Left cardiac atrium (tissue), 4 donors: ENCODE results near the gene CEACAM8. TPM values are rescaled to one million over a fixed set of nuclear protein-coding genes. Genes with fewer than 3 reads are reported as not detected.
"Not testable (repeated sequence)": the region's sequence is repeated elsewhere in the genome, so short reads cannot be mapped to it uniquely, and the experiment has no call there.

Experiments used
- ATAC-seq, 2 donors: fragments of 200-7000 bp; cut with Tn5 transposase; one replicate each; pipeline ENCODE4 v1.9.1; 2020; ENCODE audit warnings: mild to moderate bottlenecking in 2 of 2, moderate library complexity in 2 of 2
- DNase-seq: peaks from one replicate; pipeline ENCODE4 v3.0.0-alpha.2; 2020
- intact Hi-C, 2 donors: fragments of 100-400 bp; cut with DNase I; formaldehyde crosslinking; loops; one replicate each; pipeline versions ENCODE4 v1.14.1 to v1.15.1; 2022 to 2023
- long read RNA-seq: library from polyadenylated mRNA; unstranded; transcript quantifications from one replicate; pipeline ENCODE4 v2.0.0, GENCODE V29; 2021
- total RNA-seq, 2 donors: library from RNA; stranded (reverse); fragmentation: NEBNext Ultra II Directional; extraction: Animal tissue kit (Norgen Biotek cat#: 25700); gene quantifications; one replicate each; pipeline ENCODE4 v1.2.1, GENCODE V29; 2021
- donor health status: DM: no; HTN: yes; CAD: no.
- donor health status: DM: no; HTN: yes; CAD: no; lungs with severe emphysema.
- donor health status: DM: yes; HTN: yes; CAD: no.
- donor health status: Dilated cardiomyopathy.

CEACAM8 gene
- total RNA-seq, result not detected
- long read RNA-seq, result 0 reads

DNA sequence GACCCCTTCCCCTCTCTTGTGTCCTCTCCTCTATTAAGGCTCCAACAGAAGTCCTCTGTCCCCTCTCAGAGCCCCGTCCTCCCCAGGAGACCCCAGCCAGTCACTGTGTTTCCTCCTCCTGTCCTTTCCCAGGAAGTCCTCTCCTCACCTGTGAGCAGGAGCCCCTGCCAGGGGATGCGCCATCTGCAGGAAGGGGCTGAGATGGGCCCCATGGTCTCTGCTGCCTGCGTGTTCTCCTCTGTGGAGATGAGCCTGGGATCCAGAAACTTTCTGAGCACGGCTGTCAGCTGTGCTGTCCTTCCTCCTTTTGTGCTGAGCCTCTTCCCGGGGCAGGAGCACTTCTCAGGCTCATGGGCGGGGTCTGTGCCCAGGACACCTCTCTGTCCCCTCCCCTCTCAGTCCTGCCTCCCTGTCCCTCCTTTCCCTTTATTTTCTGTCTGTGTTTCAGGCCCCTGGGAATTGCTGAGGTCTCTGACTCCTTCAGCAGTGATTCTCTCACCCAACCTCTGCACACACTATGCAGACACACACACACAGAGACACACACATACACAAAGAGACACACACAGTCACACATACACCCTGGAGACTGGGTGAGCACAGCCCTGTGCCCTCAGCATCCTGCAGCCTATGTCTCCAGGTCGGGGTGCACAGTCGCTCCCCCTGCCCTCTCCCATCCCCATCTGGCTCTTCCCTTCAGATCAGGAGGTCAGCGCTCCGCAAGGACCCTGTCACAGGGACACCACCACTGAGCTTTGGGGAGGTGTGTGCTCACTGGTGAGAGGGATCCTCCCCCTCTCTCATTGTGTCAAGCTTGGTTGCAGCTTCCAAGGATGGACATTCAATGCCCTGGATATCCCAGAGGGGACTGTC is at the start of gene CEACAM8:
CEACAM8 (minus strand) TSS at position 308 of the 873 bp plus-strand sequence; CDS start at position 212, 96 bp downstream.
- DNase-seq (no peak), ATAC-seq (no peak)
- intact Hi-C loops, result loop anchor here in 1 of 2 donors (5.0 kb wide), 1 partner anchor 143 kb away; no protein-coding TSS in a partner anchor

DNA sequence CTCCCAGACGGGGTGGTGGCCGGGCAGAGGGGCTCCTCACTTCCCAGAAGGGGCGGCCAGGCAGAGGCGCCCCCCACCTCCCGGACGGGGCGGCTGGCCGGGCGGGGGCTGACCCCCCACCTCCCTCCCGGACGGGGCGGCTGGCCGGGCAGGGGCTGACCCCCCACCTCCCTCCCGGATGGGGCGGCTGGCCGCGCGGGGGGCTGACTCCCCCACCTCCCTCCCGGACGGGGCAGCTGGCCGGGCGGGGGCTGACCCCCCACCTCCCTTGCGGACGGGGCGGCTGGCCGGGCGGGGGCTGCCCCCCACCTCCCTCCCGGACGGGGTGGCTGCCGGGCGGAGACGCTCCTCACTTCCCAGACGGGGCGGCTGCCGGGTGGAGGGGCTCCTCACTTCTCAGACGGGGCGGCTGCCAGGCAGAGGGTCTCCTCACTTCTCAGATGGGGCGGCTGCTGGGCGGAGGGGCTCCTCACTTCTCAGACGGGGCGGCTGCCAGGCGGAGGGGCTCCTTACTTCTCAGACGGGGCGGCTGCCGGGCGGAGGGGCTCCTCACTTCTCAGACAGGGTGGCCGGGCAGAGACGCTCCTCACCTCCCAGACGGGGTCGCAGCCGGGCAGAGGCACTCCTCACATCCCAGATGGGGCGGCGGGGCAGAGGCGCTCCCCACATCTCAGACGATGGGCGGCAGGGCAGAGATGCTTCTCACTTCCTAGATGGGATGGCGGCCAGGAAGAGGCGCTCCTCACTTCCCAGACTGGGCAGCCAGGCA is 44.8 kb upstream of the CEACAM8 start:
- DNase-seq, intact Hi-C loops, ATAC-seq: not testable (repeated sequence)

DNA sequence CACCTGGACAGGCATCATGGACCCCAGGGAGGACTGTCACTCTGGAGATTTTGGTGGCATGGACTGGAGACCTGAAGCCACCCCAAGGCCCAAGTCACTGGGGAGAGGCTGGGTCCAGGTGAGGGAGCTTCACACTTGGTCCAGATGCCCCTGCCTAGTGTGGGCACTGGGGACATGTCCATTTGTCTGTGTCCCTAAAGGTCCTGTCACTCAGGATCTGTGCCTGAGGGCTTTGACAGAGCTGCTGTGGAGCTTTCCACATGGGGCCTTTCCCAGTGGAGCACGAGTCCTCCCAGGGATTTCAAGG is 40.5 kb upstream of the CEACAM8 start:
- no peak for DNase-seq
- intact Hi-C loops, result no loop called here
- ATAC-seq, result no peak

DNA sequence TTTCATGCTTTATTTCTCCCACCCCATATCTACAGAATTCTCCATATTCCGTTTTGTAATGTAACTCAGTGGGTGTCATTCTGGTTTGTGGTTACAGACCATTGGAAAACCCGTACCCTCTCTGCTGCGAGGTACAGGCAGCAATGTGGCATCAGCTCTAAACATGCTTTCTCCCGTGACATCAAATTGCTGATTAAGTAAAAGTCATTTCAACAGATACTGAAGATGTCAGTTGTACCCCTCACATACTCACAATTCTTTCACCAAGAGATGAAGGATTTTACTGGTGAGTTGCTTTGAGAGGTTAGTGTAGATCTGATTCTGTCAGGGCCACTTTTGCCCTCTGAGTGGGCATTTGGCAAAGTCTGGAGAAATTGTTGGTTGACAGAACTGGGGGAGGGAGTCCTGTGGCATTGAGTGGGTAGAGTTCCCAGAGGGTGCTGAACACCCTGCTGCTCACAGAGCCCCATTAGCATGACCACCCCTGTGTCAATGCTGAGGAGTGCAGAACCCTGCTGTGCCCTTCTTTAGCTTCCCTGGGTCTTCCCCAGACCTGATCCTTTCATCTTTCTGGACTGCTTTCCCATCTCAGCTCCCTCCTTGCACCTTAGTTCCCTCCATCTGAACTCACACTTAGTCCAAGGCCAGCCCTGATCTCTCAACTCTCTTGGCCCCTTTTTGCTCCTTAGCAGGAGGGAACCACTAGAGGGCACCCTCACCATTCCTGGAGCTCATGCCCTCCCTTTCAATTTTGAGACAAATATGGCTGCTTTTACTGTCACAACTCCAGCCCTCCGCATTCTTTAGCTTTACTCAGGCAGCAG is 39.9 kb upstream of the CEACAM8 start:
- ATAC-seq (no peak), DNase-seq (no peak)
- intact Hi-C loops, result no loop called here

DNA sequence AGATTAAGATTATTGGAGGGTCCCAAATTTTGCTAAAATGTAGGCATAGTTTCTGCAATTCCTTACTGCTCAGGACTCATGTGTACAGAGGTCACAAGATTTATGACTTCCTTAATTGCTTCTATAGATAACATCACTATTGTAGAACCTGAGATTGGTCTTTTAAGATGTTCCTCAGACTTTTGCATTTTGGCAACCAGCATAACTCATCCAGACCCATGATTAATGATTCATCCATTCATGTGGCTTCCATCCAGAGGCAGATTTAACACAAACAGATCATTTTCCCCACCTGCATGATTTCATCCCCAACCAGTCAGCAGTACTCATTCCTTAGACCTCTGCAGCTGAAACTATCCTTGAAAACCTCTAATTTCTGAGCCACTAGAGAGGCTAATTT is 34.5 kb upstream of the CEACAM8 start:
- intact Hi-C loops, result no loop called here
- ATAC-seq (no peak), DNase-seq (no peak)

DNA sequence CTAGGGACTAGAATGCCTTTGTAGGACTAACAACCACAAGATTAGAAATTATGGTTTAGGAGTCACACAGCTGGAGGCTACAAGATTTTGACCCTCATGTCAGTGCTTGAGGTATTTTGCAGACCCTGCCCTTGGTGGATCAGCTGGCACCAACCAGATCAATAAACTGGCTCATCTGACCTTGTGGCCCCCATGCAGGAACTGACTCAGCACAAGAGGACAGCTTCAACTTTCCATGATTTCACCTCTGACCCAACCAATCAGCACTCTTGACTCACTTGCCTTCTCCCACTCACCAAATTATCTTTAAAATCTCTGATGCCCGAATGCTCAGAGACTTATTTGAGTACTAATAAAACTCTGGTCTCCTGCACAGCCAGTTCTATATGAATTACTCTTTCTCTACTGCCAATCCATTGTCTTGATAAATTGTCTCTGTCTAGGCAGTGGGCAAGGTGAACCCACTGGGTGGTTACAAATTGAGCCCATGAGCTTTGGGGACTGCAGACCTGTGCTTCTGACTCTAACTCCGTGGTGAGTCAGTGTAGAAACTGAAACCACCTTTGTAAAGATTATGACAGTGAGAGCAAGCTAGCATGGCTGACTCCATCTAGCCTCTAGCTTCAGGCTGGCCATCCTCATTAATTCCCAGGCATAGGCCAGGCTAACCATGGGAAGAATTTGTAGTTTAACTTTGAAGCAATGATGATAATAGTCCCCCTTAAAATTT is 33.9 kb upstream of the CEACAM8 start:
- intact Hi-C loops, result no loop called here
- no peak for DNase-seq
- no peak for ATAC-seq

DNA sequence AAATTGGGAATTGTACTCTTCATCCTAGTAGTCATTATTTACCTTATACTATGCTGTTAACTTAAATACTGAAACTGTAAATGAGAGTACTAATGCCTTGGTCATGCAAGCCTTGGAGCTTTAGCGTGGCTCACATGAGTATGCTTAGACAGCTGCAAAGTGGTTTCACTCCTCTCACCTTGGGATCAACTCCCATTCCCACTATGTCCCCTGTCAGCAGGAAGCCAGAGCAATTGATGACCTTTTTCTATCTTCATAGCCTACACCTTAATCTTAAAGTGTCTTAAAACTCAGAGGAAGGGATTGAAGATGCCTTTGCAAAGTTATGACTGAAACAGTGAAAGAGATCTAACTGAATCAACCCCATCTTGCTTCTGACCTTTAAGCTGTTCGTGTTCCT is 33.2 kb upstream of the CEACAM8 start:
- ATAC-seq (no peak), DNase-seq (no peak)
- intact Hi-C loops, result no loop called here

DNA sequence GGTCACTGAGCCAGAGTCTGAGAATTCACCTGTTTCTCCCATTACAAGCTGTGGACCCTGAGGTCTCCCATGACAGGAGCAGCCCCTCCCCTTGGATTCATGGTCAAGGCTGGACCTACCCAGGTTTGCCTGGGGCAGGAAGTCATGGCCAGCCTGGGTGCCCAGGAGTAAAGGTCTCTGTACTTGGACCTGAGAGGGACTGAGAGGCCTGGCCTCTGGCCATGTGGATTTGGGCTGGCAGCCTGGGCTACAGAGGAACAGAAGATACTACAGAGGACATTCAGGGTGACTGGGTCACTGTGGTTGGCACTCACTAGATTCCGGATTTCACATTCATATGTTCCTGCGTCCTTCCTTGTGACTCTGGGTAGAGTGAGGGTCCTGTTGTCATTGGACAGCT is 31.5 kb upstream of the CEACAM8 start:
- intact Hi-C loops, result no loop called here
- ATAC-seq (no peak), DNase-seq (no peak)

DNA sequence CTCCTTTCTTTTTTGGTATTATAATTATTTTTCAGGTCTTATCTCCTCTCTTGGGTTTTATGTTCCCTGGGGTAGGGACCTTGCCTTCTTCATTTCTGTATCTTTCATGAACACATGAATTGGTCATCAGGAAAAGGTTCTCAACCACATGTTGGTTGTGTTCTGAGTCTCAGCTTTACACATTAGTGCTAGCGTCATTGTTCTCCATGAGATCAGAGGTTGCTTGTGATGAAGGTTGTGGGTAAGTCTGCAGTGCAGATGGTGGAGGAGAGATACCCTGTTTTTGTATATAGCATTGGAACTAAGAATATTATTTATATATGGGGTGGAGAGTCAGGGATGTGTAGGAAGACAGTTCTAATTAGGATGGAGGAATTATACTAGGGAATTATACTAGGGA is 24.5 kb upstream of the CEACAM8 start:
- ATAC-seq (no peak), DNase-seq (no peak)
- intact Hi-C loops, result no loop called here

DNA sequence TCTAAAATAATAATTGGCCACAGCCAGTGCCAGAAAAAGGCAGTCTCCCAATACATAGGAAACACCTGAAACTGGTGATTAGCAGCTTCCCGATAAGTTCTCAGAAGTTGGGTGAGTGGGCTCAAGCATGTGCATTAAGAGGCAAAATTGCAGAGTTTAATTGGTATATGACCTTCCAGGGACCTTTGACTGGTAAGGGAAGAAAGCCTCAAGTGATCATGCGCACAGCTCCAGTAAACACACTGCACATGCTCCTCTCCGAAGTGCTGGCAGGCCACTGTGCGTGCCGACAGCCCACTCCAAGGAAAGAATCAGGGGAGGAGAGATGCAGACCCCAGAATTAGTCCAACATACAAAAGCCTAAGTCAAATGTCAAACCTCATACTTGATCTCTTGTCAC is 18.9 kb upstream of the CEACAM8 start:
- intact Hi-C loops, result no loop called here
- DNase-seq, result no peak
- ATAC-seq, result no peak

DNA sequence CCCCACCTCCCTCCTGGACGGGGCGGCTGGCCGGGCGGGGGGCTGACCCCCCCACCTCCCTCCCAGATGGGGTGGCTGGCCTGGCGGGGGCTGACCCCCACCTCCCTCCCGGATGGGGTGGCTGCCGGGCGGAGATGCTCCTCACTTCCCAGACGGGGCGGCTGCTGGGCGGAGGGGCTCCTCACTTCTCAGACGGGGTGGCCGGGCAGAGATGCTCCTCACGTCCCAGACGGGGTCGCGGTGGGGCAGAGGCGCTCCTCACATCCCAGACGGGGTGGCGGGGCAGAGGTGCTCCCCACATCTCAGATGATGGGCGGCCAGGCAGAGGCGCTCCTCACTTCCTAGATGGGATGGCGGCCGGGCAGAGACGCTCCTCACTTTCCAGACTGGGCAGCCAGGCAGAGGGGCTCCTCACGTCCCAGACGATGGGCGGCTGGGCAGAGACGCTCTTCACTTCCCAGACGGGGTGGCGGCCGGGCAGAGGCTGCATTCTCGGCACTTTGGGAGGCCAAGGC is 15.7 kb upstream of the CEACAM8 start:
- ATAC-seq, intact Hi-C loops, DNase-seq: not testable (repeated sequence)

DNA sequence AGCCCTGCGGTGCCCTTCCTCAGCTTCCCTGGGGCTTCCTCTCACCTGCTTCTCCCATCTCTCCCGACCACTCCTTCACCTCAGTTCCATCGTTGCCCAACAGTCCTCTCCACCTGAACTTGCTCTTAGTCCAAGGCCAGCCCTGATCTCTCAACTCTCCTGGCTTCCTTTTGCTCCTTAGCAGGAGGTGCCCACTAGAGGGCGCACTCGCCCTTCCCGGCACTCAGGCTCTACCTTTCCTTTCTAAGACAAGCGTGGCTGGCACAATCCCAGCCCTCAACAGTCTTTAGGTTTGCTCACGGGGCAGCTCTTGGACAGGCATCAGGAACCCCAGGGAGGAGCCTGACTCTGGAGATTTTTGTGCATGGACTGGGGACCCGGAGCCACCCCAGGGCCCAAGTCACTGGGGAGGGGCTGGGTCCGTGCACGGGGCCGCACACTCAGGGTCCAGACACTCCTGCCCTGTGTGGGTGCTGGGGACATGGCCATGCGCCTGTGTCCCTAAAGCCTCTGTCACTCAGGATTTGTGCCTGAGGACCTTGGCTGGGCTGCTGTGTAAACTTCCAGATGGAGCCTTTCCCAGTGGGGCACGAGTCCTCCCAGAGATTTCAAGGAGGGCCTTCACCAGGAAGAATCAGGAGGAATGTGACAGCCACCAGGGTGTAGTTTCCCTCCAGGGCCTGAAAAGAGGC is 12.1 kb upstream of the CEACAM8 start:
- DNase-seq (peak; percentile 58), ATAC-seq (peak; percentile 33 to 50)
- intact Hi-C loops, result no loop called here

DNA sequence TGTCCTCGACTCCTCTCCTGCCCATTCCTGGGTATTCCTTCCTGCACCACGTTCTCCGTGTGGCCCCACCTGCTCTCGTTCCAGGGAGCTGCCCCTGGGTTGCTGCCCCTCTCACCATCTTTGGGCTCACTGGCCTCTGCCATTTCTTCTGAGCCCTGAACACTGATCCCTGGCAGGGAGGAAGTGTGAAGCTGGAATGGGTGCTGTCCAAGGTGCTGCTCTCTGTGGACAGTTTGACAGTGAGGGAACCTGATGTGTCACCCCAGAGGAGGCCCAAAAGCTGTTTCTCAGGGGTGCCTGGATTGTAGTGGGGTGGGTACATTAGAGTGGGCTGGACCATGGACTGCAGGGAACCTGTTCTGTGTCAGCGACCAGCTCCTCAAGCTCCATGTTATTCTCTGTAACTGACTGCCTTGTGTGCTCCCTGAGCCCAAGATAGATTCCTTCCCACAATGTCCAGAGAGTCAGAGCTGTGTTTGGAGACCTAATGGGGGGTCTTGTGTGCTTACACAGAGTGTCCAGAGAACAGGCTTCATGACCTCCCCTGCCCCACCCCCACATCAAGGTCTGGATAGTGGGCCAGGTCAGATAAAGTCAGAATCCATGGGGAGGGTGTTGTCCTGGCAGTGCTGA is 7.2 kb upstream of the CEACAM8 start:
- DNase-seq, result peak; percentile 30
- intact Hi-C loops, result no loop called here

DNA sequence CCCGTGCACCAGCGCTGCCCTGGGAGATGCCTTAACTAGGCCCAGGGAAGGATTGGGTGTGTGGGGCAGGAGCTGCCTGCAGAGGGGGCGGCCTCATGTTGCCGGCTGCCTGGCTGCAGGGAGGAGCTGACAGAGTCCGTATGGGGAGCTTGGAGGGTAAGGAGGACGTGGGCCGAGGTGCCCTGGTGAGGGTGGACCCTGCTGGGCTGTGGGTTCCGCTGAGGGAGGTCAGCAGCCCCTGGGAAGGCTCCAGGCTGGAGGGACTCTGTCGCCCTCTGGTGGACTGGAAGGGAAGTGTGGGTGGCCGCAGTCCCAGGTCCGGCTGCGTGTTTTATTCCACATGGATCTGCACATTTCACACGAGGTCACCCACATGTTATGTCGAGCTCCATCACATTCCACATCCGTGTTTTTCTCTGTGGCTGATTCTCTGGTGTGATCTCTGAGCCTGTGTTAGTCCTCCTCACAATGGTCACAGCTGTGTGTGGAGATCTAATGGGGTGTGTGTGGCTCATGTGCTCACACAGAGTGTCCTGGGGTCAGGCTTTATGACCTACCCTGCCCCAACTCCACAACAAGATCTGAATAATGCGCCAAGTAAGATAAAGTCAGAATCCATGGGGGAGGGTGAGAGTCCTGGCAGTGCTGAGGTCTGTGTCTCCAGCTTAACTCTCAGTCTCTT is 1.8 kb upstream of the CEACAM8 start:
- intact Hi-C loops, result loop anchor here in 1 of 2 donors (5.0 kb wide), 1 partner anchor 144 kb away; no protein-coding TSS in a partner anchor
- ATAC-seq, result peak; percentile 34 to 39
- peak; percentile 36 for DNase-seq

More for the DNA sequence above, 7.2 kb upstream of the CEACAM8 start:
- no peak for ATAC-seq

DNA sequence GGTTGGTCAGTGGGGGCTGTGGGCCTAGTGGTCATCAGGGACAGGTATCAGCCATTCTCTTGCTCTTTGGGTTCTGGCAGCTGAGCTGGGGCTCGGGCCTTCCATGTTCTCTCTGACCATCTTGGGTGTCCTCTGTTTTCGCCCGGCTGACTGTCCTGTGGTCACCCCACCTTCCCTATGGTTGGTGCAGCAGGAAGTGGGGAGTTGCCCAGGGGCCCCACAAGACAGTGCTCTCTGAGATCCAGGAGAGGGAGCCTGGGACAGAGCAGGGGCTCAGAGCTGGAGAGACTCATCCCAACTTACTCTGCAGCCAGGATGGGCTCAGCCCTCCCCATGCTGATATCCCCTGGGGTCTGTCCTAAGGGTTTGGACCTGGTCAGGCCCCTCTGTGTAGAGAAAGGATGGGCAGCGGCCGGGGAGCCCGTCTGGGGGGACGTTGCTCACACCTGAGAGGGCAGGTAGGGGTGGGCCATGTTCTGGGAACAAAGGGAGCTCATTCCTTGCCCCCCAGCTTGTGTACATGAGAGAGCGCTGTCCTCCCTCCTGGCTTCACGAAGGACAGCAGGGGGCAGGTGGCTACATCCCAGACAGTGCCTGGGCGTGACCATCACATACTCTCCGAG is 937 bp upstream of the CEACAM8 start:
- ATAC-seq, result no peak
- no peak for DNase-seq
- intact Hi-C loops, result loop anchor here in 1 of 2 donors (5.0 kb wide), 1 partner anchor 143 kb away; no protein-coding TSS in a partner anchor

DNA sequence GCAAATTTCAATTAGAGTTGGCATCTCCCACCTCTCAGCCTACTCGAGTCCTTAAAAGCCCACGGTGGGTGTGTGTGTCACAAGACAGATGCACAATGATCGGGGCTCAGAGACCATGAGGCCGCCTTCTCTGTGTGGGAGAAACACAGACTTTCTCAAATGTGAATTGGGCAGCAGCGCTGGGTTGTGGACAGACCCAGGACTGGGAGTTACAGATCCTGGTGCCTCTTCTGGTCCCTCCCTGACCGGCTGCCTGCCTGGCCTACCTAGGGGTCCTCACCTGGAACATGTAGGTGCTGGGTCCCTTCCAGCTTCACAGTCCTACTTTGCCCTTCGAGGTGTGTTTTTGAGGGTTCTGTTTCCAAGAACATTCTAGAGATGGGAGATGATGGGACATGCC is 4.9 kb downstream of the CEACAM8 start:
- ATAC-seq (no peak), DNase-seq (no peak)
- intact Hi-C loops, result no loop called here

DNA sequence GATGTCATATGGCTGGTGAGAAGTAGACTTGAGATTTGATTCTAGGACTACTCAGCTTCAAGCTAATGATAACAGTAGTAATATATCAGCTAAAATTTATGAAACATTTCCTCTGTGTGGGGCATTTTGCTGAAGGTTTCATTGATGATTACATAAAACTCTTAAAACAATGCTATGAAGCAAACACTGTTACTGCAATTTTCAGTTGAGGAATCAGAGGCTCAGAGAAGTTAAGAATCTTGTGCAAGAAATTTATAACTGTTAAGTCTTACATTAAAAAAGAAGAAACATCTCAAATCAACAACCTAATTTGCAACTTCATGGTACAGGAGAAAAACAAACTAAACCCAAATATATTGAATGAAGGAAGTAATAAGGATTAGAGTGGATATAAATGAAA is 10.3 kb downstream of the CEACAM8 start:
- DNase-seq (no peak), ATAC-seq (no peak)
- intact Hi-C loops, result no loop called here
